GM19099 (cell line): Measurements from ENCODE around the gene GNB1.

ENCODE experiments used
- POLR2A ChIP-seq: IDR thresholded peaks from 3 replicates; pipeline ENCODE4 v1.6.1; 2011; ENCODE audit warnings: low read depth; ENCODE audit not compliant: insufficient read length; ENCODE audit errors: extremely low read depth

Gene GNB1

GRCh38 chr1:1770102-1770501 is 120.8 kb downstream of the GNB1 start:
- TF ChIP-seq POLR2A = no peak

GRCh38 chr1:1768249-1768992 is 122.5 kb downstream of the GNB1 start:
- TF ChIP-seq POLR2A = no peak

GRCh38 chr1:1764876-1765470 is 125.9 kb downstream of the GNB1 start:
- TF ChIP-seq POLR2A = no peak

GRCh38 chr1:1763657-1764621 is 126.9 kb downstream of the GNB1 start:
- no peak for TF ChIP-seq POLR2A

GRCh38 chr1:1761504-1762376 is 129.1 kb downstream of the GNB1 start:
- TF ChIP-seq POLR2A = no peak

- TF ChIP-seq POLR2A = no peak
These were observed 130.2 kb downstream of the GNB1 start for GRCh38 chr1:1760715-1761114.

- TF ChIP-seq POLR2A = no peak
These were observed 130.6 kb downstream of the GNB1 start for GRCh38 chr1:1760345-1760650.

- TF ChIP-seq POLR2A = no peak
These were observed 131.2 kb downstream of the GNB1 start for GRCh38 chr1:1759456-1760344.

- no peak for TF ChIP-seq POLR2A
These were observed 132.0 kb downstream of the GNB1 start for GRCh38 chr1:1758692-1759455.

GRCh38 chr1:1758059-1758621 is 132.7 kb downstream of the GNB1 start:
- TF ChIP-seq POLR2A = no peak

GRCh38 chr1:1757422-1758058 is 133.3 kb downstream of the GNB1 start:
- TF ChIP-seq POLR2A = no peak
